Hematopoietic multipotent progenitor cell treated with erythropoietin and hydrocortisone succinate and interleukin-3 and kit ligand, for 6 days (in vitro differentiated cells): ENCODE results near the gene SPDYE16.
"Not testable (repeated sequence)": the region's sequence is repeated elsewhere in the genome, so short reads cannot be mapped to it uniquely, and the experiment has no call there.

Source experiments
- DNase-seq: peaks from one replicate; pipeline ENCODE4 v3.0.0-alpha.2; 2015

Gene SPDYE16

GRCh38 chr7:76549025-76549854 lies 6.1 kb upstream of the SPDYE16 start:
- peak; percentile 96 for DNase-seq

GRCh38 chr7:76531643-76532042 lies 11.5 kb downstream of the SPDYE16 start:
- not testable (repeated sequence) for DNase-seq

GRCh38 chr7:76526183-76526582 lies 16.9 kb downstream of the SPDYE16 start:
- DNase-seq = not testable (repeated sequence)

- DNase-seq = not testable (repeated sequence)
Observed at GRCh38 chr7:76516932-76517331, 26.2 kb downstream of the SPDYE16 start.

GRCh38 chr7:76515999-76516443 lies 27.1 kb downstream of the SPDYE16 start:
- DNase-seq = peak; percentile 40

GRCh38 chr7:76514926-76515771 lies 27.9 kb downstream of the SPDYE16 start:
- DNase-seq = no peak

- no peak for DNase-seq
Observed at GRCh38 chr7:76513817-76514799, 29.0 kb downstream of the SPDYE16 start.

DNA sequence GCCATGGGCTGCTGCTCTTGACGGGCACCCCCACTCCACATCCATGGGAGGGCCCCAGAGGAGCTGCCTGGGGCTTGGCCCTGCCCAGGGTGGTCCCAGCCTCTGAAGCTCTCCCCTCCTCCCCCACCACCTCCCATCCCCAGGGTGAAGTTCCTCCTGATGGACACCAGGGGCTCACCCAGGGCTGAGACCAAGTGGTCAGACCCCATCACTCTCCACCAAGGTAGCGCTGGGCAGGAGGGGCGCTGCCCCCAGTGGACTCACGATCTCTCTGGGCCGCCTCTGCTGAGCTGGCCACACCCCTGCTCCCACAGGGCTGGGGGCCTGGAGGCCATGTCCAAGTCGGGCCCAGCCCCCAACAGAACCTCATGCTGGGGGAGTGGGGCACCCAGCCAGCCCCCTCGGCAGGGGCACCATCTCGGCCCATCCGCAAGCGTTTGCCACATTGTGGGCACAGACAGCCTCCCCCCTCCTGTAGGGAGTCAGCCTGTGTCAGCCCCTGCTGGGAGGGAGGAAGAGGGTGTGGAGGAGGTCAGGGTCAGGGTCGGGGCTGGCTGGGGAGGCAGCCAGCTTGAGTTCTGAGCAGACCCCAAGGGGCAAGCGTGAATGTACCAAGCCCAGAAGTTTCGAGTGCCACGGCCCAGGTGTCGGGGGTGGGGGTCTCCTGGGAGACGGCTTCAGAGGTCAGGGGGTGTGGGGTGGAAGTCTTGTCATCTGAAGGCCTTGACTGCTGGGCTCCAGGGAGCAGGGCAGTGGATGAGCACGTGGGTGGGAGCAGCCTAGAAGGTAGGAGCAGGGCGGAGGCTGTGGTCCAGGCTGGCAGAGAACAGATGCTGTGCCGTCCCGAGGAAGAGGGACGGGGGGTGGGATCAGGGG lies 29.9 kb downstream of the SPDYE16 start:
- DNase-seq = peak; percentile 19

DNA sequence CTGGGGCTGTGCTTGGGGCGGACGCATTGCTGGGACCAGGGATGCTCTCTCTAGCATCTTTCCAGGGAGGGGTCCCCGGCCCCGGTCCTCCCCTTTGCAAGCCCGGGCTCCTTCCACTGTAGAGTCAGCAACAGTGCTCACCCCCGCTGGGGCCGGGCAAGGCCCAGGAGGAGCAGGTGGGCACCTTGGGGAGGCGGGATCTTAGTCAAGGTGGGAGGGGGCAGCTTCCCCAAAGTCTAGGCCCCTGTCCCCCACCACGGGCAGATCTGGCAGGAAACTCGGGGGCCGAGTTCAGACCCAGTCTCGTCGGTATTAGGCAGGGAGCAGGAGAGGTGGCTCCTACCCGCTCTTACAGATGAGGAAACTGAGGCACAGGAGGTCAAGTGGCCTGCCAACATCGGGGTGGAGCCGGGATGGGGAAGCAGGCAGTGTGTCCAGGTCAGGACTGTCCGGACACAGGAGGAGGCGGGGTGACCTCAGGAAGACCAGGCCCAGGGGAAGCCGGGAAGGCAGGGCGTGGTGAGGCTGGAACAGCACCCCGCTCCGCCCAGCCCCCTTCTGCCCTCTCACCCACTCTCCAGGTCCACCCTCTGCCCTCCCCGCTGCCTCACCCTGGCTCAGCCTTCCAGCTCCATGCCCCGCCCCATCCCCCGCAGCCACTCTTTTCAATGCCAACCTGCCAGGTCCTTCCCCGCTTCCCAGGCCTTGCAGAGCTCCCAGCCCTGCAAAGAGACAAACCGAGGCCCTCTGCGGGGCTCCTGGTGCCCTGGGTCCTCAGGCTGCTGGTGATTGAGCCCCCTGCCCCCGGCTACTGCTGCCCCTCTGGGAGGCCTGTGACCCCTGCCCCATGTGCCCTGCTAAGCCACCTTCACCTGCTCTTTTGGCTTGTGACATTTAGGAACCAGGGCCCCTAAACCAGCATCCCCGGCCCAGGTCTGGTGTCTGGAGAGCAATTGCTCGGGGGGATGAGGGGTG lies 30.9 kb downstream of the SPDYE16 start:
- DNase-seq = not testable (repeated sequence)

- DNase-seq = not testable (repeated sequence)
Observed at GRCh38 chr7:76511200-76511910, 31.7 kb downstream of the SPDYE16 start.

GRCh38 chr7:76509931-76510877 lies 32.9 kb downstream of the SPDYE16 start, which contains the start of gene UPK3B:
UPK3B (plus strand) TSS chr7:76510552; CDS start chr7:76510653, 101 bp downstream.
- no peak for DNase-seq

DNA sequence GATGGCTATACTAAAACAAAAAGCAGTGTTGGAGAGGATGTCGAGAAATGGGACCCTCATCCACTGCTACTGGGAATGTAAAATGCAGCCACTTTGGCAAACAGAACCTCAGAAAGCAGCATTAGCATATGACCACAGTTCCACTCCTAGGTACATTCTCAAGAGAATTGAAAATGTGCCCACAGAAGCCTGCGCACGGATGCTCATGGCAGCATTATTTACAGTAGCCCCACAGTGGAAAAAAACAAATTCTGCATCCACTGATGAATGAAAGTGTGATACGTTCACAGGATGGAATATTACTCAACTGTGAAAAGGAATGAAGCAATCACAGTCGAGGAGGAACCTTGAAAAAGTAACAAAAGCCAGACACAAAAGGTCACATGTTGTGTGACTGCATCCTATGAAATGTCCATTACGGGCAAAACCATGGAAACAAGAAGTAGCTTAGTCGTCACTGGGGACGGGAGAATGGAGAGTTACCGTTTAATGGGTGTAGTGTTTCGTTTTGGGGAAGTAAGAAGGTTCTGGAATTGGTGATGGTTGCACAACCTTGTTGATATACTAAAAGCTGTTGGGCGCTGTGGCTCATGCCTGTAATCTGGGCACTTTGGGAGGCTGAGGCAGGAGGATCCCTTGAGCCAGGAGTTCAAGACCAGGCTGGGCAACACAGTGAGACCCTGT lies 35.2 kb downstream of the SPDYE16 start:
- no peak for DNase-seq

DNA sequence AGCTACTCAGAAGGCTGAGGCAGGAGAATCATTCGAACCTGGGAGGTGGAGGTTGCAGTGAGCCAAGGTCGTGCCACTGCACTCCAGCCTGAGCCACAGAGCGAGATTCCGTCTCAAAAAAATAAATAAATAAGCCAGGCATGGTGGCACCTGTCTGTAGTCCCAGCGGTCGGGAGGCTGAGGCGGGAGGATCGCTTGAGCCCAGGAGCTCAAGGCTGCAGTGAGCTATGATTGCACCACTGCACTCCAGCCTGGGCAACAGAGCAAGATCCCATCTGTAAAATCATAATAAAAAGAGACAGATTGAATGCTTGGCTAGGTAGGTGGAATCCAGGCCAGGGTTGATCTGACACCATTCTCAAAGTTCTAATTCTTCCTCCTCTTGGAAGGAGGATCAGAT lies 36.5 kb downstream of the SPDYE16 start:
- DNase-seq = not testable (repeated sequence)

GRCh38 chr7:76506081-76506440 lies 37.0 kb downstream of the SPDYE16 start:
- no peak for DNase-seq

DNA sequence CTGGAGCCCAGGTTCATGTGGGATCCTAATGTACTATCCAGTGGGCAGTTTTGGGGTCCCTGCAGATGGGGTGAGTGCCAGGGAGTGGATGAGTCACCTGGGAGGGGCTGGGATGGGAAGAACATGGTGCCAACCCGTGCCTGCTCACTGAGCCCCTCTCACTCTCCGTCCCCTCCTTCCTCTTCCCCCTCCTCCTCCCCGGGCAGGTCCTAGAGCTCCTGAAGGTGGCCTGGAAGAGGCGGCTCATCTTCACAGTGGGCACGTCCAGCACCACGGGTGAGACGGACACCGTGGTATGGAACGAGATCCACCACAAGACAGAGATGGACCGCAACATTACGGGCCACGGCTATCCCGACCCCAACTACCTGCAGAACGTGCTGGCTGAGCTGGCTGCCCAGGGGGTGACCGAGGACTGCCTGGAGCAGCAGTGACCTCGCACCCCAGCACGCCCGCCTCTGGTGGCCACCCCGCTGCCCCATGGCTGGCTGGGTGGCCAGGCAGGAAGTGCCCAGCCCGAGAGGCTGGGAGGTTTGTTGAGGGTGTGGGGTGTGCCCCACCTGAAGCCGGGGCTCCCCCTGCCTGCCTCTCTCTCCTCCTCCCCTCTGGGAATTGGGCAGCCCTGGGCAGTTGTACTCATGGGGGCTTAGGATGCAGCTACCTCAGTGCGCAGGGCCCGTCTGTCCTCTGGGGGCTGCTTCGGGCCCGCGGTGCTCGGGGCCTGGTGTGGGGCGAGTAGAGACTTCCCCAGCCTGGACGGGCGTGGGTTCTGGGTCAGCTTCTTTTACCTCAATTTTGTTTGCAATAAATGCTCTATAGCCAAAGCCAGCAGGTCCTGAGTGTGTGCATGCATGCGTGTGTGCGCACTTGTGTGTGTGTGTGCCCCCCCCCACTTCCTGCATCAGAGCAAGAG lies 37.7 kb downstream of the SPDYE16 start:
- DNase-seq = no peak

- DNase-seq = not testable (repeated sequence)
Observed at GRCh38 chr7:76504351-76505167, 38.5 kb downstream of the SPDYE16 start.
